GM18498 (cell line): Measurements from ENCODE around the gene CSAG1.
"Not testable (repeated sequence)": the region's sequence is repeated elsewhere in the genome, so short reads cannot be mapped to it uniquely, and the experiment has no call there.

Source experiments
- ATAC-seq: cut with Tn5 transposase; IDR thresholded peaks from one replicate; pipeline ENCODE4 v1.9.1; 2021; ENCODE audit warnings: mild to moderate bottlenecking, moderate library complexity; ENCODE audit not compliant: unreplicated experiment

The CSAG1 gene

DNA sequence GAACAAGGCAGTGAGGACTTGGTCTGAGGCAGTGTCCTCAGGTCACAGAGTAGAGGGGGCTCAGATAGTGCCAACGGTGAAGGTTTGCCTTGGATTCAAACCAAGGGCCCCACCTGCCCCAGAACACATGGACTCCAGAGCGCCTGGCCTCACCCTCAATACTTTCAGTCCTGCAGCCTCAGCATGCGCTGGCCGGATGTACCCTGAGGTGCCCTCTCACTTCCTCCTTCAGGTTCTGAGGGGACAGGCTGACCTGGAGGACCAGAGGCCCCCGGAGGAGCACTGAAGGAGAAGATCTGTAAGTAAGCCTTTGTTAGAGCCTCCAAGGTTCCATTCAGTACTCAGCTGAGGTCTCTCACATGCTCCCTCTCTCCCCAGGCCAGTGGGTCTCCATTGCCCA lies 33.1 kb downstream of the CSAG1 start:
- ATAC-seq: not testable (repeated sequence)

DNA sequence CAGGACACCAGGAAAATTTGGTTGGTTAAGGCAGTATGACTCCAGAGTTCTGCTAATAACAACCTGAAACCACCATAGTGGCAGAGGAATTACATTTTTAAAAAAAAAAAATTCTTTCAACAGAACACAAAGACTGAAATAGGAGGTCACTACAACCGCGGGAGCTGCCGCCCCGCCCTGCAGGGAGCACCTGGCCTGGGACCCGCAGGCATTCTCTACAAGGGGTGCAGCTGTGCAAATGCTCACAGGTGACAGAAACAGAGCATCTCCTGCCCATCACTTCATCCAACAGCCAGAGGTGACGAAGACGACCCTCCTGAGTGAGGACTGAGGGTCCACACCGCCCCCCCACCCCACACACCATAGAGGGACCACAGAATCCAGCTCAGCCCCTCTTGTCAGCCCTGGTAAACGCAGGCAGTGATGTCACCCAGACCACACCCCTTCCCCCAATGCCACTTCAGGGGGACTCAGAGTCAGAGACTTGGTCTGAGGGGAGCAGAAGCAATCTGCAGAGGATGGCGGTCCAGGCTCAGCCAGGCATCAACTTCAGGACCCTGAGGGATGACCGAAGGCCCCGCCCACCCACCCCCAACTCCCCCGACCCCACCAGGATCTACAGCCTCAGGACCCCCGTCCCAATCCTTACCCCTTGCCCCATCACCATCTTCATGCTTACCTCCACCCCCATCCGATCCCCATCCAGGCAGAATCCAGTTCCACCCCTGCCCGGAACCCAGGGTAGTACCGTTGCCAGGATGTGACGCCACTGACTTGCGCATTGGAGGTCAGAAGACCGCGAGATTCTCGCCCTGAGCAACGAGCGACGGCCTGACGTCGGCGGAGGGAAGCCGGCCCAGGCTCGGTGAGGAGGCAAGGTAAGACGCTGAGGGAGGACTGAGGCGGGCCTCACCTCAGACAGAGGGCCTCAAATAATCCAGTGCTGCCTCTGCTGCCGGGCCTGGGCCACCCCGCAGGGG lies 35.3 kb downstream of the CSAG1 start, which contains the start of gene MAGEA3:
TSS of gene MAGEA3 (plus strand) at position 843 of the 980 bp plus-strand sequence. CDS start 2,039 bp downstream, outside the sequence.
- not testable (repeated sequence) for ATAC-seq

DNA sequence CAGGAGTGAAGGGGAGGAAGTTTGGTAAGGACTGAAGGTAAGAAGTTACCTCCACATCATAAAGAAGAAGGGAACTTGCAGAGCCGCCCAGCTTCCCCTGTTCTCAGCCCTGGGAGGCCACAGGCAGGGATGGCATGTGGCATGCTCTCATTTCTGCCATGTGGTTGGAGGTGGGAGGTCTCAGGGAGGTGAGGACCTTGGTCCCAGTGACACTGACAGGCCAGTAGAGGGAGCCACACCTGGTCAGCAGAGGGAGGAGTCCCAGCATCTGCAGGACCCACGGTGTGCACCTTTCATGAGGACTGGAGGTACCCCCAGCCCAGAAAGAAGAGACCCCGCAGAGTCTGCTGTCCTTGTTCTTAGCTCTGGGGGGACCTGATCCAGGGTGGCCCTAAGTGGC lies 52.5 kb downstream of the CSAG1 start:
- not testable (repeated sequence) for ATAC-seq
